K562 (cell line): ENCODE data around the gene BID. TPM values are rescaled to one million over a fixed set of nuclear protein-coding genes. Genes with fewer than 3 reads are reported as not detected.
A peak's percentile ranks its signal among the peaks of the same experiment; 100 is the strongest.

Experiments
- CREB3L1 ChIP-seq: fragments of 450-650 bp; IDR thresholded peaks from 2 replicates; pipeline ENCODE4 v1.6.1; 2014; ENCODE audit warnings: low read depth, mild to moderate bottlenecking, moderate library complexity, borderline replicate concordance
- GATA2 ChIP-seq: sonication (generic); formaldehyde crosslinking; IDR thresholded peaks from 2 replicates; pipeline ENCODE4 v1.4.0; 2020; ENCODE audit warnings: mild to moderate bottlenecking, missing genetic modification reagents
- JUNB ChIP-seq: fragments of 450-650 bp; formaldehyde crosslinking; conservative IDR thresholded peaks from 2 replicates; pipeline ENCODE4 v1.4.0; 2020; ENCODE audit warnings: mild to moderate bottlenecking
- L3MBTL2 ChIP-seq: fragments of 450-650 bp; IDR thresholded peaks from 2 replicates; pipeline ENCODE4 v1.6.1; 2016; ENCODE audit warnings: mild to moderate bottlenecking, moderate library complexity
- MGA ChIP-seq: fragments of 450-650 bp; IDR thresholded peaks from 2 replicates; pipeline ENCODE4 v1.6.1; 2016; ENCODE audit warnings: mild to moderate bottlenecking, moderate library complexity
- NFIC ChIP-seq: fragments of 450-650 bp; IDR thresholded peaks from 2 replicates; pipeline ENCODE4 v1.6.1; 2017; ENCODE audit warnings: mild to moderate bottlenecking, inconsistent platforms
- RAD51 ChIP-seq: fragments of 450-650 bp; IDR thresholded peaks from 2 replicates; pipeline ENCODE4 v1.7.1; 2016; ENCODE audit warnings: low read depth, mild to moderate bottlenecking, borderline replicate concordance
- RBM34 ChIP-seq: fragments of 200-400 bp; formaldehyde crosslinking; IDR thresholded peaks from 2 replicates; pipeline ENCODE4 v1.6.1; 2018; ENCODE audit warnings: low read length, borderline replicate concordance; ENCODE audit not compliant: insufficient read depth
- USF1 ChIP-seq: sonication (generic); formaldehyde crosslinking; IDR thresholded peaks from 2 replicates; pipeline ENCODE4 v1.9.0; 2022; ENCODE audit warnings: mild to moderate bottlenecking, missing genetic modification reagents
- ZBTB33 ChIP-seq: sonication (generic); formaldehyde crosslinking; IDR thresholded peaks from 2 replicates; pipeline ENCODE4 v1.8.1; 2023; ENCODE audit warnings: mild to moderate bottlenecking, missing genetic modification reagents
- ZNF121 ChIP-seq: sonication (generic); formaldehyde crosslinking; conservative IDR thresholded peaks from 2 replicates; pipeline ENCODE4 v1.8.0; 2022; ENCODE audit warnings: missing genetic modification reagents
- polyA plus RNA-seq, 8 experiments: library from polyadenylated mRNA; depleted of rRNA in 4 of 8; stranded (reverse) in 5 of 8; unstranded in 3 of 8; fragments of >200 nt; fragmentation: Nextera tagmentation in 2 of 8; fragmentation: Illumina TruSeq in 1 of 8; extraction: Ambion mirVana in 2 of 8; extraction: Trizol in 1 of 8; gene quantifications; 2 replicates each; pipeline versions ENCODE4 v1.2.1 to v1.2.3, GENCODE V29; 2011 to 2014; ENCODE audit warnings: inconsistent platforms in 1 of 8, missing spikeins in 1 of 8
- total RNA-seq, 7 experiments: library from RNA; depleted of rRNA in 6 of 7; stranded (reverse); fragments of >200 nt in 6 of 7; fragmentation: Illumina TruSeq in 2 of 7; extraction: Trizol in 2 of 7; gene quantifications; 2 replicates each; pipeline versions ENCODE4 v1.2.1 to v1.2.3, GENCODE V29; 2011 to 2021; ENCODE audit warnings: low replicate concordance in 1 of 7

BID gene
- total and polyA plus RNA-seq, 9 of the 15 experiments (the other 6 are each of a cell fraction or from before 2014, with no cell fraction given), result 5.2 to 209 (median 63.7) TPM

DNA sequence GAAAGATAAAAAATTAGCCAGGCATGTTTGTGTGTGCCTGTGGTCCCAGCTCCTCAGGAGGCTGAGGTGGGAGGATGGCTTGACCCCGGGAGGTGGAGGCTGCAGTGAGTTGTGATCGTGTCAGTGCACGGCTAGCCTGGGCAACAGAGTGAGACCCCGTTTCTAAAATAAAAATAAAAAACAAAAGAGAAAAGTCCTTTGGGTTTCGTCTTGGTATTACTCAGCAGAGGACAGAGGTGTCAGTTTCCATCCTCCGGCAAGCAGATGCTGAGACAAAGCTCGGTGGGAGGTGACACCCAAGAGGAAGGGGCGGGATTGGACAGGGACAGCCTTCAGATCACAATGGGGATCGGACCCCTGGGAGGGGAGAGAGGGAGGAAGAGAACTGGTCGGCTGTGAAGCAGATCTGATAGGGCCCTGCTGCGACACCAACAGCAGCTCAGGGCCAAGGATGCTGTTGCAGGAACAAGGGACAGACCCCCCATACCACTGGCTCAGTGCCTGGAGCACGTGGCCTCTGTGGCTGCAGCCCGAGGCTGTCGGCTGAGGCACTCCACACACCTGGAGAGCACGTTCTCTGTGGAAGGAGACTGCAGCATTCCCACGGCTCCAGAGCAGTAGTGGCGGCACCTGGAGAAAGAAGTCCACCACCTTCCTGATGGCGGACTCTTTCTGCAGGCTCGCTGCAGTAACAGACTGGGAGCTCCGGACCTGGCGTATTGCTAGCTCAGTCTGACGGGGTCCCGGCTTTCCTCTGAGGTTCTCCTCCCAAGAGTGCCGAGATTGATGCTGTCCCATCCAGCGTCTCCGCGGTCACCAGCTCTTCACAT, 5.2 kb upstream of the BID start (continued):
- TF ChIP-seq MGA (peak; percentile 64), ZBTB33 (peak; percentile 77; the same call in 1 of the 2 replicates), L3MBTL2 (peak; percentile 68), JUNB (no peak), ZNF121 (CRISPR knock-in tag) (peak; percentile 63), USF1 (CRISPR knock-in tag) (peak; percentile 49), RBM34 (no peak), NFIC (0 out of 2 replicates have a peak, but pooled peaks have one; percentile 33), CREB3L1 (no peak), RAD51 (peak; percentile 16; the same call in 1 of the 2 replicates), GATA2 (CRISPR knock-in tag) (0 out of 2 replicates have a peak, but pooled peaks have one; percentile 27)
